Cerebellar nuclear complex (tissue), 1 donor: ENCODE results near the gene CRISPLD2.

Source experiments
- DNase-seq, 2 experiments: peaks; one replicate each; lab custom pipeline; 2025; lab: John Stamatoyannopoulos, UW

CRISPLD2 gene

GRCh38 chr16:84884596-84885341, 65.0 kb downstream of the CRISPLD2 start:
- DNase-seq = no peak

GRCh38 chr16:84885342-84885910, 65.6 kb downstream of the CRISPLD2 start:
- no peak for DNase-seq

- no peak for DNase-seq
These were observed 66.8 kb downstream of the CRISPLD2 start for GRCh38 chr16:84886497-84887090.

- no peak for DNase-seq
These were observed 67.4 kb downstream of the CRISPLD2 start for GRCh38 chr16:84887207-84887606.

- DNase-seq = no peak
These were observed 68.7 kb downstream of the CRISPLD2 start for GRCh38 chr16:84888450-84888849.

GRCh38 chr16:84889066-84889465, 69.3 kb downstream of the CRISPLD2 start:
- DNase-seq = no peak

- no peak for DNase-seq
These were observed 70.6 kb downstream of the CRISPLD2 start for GRCh38 chr16:84890427-84890826.

GRCh38 chr16:84891149-84891795, 71.5 kb downstream of the CRISPLD2 start:
- no peak for DNase-seq

- DNase-seq = no peak
These were observed 72.3 kb downstream of the CRISPLD2 start for GRCh38 chr16:84892097-84892496.

- no peak for DNase-seq
These were observed 73.7 kb downstream of the CRISPLD2 start for GRCh38 chr16:84893467-84893848.

GRCh38 chr16:84893849-84894599, 74.2 kb downstream of the CRISPLD2 start:
- no peak for DNase-seq

GRCh38 chr16:84895016-84895415, 75.2 kb downstream of the CRISPLD2 start:
- no peak for DNase-seq

GRCh38 chr16:84896847-84897246, 77.1 kb downstream of the CRISPLD2 start:
- DNase-seq = no peak

GRCh38 chr16:84897911-84898377, 78.2 kb downstream of the CRISPLD2 start:
- no peak for DNase-seq

GRCh38 chr16:84898447-84898846, 78.7 kb downstream of the CRISPLD2 start:
- no peak for DNase-seq

- no peak for DNase-seq
These were observed 79.6 kb downstream of the CRISPLD2 start for GRCh38 chr16:84899414-84899813.

- DNase-seq = peak in 1 of 2 experiments; percentile 56
These were observed 86.2 kb downstream of the CRISPLD2 start for GRCh38 chr16:84905965-84906460.

- DNase-seq = no peak
These were observed 87.3 kb downstream of the CRISPLD2 start for GRCh38 chr16:84907051-84907450.

GRCh38 chr16:84907575-84907974, 87.8 kb downstream of the CRISPLD2 start:
- no peak for DNase-seq

- DNase-seq = no peak
These were observed 89.8 kb downstream of the CRISPLD2 start for GRCh38 chr16:84909476-84910085.

- no peak for DNase-seq
These were observed 91.9 kb downstream of the CRISPLD2 start for GRCh38 chr16:84911486-84912216.
